HG03159 (cell line): ENCODE measurements around the gene CEACAM5.
"Not testable (repeated sequence)": the region's sequence is repeated elsewhere in the genome, so short reads cannot be mapped to it uniquely, and the experiment has no call there.

Experiments
- ATAC-seq: cut with Tn5 transposase; IDR thresholded peaks from one replicate; pipeline ENCODE4 v1.9.1; 2021; ENCODE audit warnings: mild to moderate bottlenecking, moderate library complexity; ENCODE audit not compliant: unreplicated experiment

CEACAM5 gene

DNA sequence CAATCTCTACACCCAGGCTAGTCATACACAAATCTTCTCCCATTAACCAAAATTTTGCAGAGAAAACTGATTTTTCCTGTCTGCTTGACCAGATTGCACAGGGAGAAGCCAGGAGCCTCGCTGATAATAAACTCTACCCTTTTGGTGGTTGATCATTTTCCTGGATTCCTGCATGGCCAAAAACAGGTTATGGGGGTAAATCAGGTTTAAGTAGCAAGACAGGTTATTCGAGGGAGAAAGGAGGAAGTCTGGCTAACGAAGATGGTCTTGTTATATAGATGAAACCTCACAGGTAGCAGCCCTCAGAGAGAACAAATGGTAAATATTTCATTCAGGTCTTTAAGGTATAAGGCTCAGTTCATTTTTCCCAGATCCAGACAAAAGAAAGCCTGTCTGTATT, 30.9 kb downstream of the CEACAM5 start:
- ATAC-seq, result no peak

DNA sequence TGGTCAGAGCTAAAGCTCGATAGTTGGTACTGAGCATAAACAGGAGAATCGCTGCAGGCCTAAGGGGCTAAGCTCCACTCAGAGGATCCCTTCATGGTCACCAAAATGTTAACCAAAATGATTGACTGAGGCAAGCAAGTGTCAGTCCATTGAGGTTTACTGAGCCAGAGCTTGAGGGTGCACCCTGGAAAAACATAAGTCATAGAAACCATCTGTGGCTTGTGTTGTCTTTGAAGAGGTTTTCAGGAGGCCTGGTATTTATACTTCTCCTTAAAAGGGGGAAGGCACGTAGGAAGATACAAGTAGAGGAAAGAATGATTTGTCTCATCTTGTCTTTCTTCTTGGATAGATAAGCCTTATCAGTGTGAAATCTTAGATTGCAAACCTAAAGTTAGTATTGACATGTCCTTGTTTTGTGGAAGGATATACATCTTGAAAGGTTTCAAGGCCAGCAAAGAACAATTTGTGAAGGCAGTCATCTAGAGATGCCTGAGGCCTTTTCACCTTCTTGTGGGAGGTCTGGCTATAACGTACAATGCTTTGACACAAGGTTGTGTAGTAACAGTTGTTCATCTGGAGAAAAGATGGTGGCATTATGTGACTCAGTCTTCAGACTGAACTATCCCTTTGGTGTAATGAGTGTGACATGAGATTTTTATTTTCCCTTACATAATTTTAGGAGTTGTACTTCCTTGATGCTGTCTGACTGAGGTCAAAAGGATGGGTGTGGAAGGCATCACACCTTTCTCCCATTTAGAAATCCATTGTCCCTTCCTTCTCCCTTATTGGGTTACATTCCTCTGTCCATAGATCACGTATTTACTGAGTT, 32.2 kb downstream of the CEACAM5 start:
- no peak for ATAC-seq

DNA sequence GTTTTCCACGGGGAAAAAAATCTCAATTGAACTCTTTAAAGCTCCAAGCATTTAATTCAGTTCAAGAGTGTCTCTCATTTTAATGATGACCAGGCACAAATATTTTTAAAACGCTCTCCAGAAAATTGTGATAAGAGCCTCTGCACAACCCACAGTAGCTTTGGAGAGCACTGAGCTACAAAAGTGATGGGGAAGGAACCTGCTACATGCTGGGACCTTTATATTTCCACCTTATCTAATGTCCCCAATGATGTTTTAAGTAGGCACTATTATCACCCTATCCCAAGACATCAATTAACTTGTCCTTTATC, 32.8 kb downstream of the CEACAM5 start:
- ATAC-seq, result no peak

DNA sequence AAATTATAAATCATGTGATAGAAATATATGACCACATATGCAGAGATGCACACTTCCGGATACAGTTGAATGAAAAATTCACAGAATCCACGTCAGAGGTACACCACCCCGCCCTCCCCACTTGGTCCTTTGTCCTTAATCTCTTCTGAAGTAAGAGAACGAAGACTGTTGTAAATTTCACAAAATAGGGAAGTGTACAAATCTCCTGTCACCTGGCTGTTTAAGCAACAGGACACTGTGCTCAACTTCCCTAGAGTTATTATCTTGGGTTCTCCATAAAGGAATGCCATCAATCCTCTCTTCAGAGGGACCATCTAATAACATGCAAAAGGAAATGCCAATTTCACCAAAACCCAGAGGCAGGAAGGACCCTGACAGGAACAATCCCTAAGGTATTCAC, 36.4 kb downstream of the CEACAM5 start:
- no peak for ATAC-seq

DNA sequence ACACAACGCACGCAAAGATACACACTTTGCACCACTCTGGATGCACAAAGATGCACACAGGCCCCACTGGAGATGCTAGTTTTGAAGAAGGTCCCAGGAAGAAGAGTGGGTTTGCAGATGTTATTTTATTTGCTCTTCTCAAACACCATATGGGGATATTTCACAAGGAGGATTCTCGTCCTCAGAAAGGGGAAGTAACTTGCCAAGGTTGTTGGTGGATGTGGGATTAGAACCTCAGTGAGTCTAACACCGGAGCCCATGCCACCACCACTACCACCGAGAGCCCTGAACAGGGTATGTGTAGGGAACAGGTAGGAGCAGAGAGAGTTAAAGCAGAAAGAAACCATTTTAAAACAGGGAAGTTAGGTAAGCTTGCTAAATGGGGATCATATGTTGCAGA, 37.3 kb downstream of the CEACAM5 start:
- ATAC-seq, result no peak

DNA sequence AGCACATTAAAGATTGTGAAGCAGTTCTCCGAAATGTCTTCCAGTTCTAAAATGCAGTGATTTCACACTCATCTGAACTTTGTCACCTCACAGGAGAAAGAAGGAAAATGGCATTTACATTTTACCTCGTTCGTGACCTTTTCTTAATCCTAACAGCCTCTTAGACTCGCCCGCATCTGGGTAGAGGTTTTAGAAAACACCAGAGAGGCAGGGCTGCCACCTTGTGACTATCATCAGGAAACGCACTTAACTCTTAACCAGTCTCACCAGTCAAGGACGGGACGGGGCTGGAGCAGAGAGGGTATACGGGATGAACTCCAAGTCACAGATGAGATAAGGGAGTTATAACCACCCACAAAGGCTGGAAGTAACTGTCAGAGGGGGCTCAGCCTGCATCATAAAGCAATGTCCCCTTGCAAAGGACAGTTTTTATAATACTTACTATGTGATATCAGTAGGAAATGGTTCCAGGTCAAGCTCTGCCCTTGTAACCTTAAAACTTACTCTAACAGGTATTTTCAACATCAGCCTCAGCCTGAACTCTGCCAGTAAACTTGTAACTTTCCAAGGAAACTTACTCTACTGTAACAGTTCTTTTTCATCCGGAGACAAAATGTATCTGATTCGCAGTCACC, 38.3 kb downstream of the CEACAM5 start:
- no peak for ATAC-seq

DNA sequence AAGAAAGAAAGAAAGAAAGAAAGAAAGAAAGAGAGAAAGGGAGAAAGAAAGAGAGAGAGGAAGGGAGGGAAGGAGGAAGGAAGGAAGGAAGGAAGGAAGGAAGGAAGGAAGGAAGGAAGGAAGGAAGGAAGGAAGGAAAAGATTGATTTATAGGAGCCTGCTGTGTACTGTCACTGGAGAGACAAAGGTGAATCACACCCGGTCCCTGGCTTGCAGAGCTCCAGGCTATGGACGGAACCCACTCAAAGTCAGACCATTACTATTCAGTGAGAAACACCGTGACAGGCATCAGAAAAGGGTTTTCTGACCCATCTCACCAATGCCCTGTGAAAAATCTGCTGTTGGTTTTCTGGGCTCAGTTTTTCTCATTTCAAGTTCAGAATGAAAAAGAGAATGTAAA, 39.6 kb downstream of the CEACAM5 start:
- ATAC-seq, result no peak

DNA sequence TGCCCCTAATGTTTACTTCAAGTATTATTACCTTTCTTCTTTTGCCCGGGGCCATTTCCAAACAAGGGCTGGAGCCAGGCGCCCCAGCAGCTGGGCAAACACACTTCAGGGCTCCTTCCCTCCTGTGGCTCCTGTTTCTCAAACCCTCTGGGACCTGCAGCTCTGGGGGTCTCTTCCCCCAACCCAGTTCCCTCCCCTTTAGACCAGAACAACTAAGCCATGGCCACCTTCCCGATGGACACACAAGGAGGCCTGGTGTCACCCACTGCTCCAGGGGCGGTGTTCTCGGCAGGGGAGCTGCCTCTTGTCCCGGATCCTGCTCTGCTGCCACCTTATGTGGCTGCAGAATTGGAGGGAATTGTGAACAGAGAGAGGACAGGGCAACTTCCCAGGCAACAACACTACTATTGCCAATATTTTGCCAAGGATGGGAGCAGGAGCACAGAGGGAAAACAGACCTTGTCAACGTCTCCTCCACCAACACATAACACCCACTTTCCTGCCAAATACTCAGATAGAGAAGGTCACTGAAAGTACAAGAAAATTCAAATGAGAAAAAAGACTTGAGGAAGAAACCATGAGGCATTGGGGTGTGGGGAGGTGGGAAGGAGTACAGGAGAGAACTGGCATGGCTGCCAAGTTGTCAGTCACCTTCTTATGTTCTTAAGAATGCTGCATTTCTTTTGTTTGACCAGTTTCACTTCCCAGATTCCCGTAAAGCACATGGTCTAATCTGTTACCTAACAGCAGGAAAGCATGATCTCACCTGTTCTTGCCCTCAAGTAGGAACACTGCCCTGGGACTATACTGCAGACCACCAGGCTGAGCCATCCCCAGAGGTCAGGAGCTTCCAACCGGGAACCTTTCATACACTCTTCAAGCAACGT, 42.1 kb downstream of the CEACAM5 start:
- ATAC-seq, result not testable (repeated sequence)

DNA sequence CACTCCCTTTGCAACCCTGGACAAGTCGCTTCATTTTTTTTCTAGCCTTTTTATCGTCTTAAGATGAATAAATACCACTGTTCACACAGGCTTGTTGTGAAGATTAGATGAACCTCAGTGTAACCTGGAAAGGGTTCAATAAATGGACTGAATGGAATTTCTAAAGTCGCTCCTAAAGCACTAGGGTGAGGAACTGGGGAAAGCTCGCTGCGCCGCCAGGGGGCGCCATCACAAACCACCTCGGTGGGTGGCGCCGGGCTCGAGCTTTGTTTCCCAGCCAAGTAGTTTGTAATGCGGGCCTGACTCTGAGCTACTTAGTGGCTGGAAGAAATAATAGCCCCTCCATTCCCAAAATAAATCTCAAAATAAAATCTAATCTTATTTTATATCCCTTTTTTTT, 44.7 kb downstream of the CEACAM5 start:
- no peak for ATAC-seq

DNA sequence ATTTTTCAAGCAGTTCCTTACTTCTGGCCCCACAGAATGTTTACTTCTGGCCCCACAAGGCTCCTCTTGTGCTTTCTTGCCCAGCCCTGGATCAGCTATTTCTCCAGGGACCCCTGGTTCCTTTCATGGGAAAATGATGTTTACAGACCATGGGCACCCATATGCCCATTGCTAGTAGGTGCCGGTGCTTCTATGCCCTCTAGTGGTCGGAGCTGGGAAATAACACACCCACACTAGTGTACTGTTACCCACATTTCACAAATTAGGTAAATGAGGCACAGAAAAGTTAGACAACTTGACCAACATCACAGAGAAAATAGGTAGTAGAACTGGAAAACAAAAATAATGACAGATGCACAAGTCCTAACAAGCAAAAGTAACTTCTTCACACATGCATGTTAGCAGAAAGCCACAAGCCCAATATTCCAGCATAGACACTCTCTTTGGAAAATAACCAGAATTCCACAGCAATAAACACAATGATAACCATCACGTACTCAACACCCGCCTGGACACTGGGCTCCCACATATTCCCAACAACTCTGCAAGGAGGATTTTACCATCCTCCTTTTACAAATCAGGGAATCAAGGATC, 45.6 kb downstream of the CEACAM5 start:
- no peak for ATAC-seq

DNA sequence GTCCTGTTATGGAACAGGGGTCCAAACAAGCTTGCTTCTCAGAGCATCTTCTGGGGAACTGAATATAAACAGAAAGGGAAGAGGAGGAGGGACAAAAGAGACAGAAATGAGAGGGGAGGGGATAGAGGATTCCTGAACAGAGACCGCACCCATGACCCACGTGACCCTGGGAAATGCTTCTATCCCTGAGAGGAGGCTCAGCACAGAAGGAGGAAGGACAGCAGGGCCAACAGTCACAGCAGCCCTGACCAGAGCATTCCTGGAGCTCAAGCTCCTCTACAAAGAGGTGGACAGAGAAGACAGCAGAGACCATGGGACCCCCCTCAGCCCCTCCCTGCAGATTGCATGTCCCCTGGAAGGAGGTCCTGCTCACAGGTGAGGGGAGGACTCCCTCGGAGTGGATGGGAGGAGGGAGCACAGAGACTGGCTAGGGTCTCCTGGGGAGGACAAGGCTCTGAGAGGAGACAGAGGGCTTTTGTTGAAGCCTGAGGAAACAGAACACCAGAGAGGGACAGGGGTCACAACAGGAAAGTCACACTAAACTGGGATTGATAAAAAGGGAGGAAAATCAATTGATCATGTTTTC, 47.0 kb downstream of the CEACAM5 start, which contains the start of gene CEACAM6:
CEACAM6 (plus strand) TSS at position 203 of the 586 bp plus-strand sequence; CDS start at position 312, 109 bp downstream.
- no peak for ATAC-seq

DNA sequence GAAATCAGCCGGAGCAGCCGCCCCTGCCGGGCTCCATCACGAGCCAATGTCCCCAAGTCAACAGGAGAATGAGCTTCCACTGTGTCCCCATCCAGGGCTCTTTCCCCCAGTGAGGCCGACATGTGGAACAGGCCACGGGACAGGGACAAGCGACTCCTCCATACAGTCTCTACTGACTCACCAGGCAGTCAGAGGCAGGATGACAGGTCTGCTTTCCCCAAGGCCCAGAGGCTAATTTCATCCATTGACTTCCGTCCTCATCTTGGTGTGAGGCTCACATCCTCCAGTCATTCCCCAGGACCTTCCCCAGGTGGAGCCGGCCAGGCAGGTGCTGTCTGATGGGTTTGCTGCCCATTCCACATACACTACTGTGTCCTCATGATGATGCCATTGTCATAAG, 50.4 kb downstream of the CEACAM5 start:
- no peak for ATAC-seq

DNA sequence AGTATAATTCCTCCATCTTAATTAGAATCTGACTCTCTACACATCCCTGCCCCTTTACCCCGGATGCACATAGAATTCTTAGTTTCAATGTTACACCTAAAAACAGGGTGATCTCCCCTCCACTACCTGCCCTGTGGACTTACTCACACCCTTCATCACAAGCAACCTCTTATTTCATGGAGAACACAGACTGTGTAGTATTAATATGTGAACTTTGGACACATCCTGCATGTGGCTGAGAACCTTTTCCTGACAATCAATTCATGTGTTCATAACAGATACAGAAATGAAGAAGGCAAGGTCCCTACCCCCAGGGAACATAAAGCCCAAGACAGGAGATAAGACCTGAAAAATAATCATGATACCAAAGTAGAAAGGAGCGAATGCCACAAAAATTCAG, 58.7 kb downstream of the CEACAM5 start:
- no peak for ATAC-seq

DNA sequence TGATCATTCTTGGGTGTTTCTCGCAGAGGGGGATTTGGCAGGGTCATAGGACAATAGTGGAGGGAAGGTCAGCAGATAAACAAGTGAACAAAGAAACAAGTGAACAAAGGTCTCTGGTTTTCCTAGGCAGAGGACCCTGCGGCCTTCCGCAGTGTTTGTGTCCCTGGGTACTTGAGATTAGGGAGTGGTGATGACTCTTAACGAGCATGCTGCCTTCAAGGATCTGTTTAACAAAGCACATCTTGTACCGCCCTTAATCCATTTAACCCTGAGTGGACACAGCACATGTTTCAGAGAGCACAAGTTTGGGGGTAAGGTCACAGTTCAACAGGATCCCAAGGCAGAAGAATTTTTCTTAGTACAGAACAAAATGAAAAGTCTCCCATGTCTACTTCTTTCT, 59.7 kb downstream of the CEACAM5 start:
- ATAC-seq, result not testable (repeated sequence)

DNA sequence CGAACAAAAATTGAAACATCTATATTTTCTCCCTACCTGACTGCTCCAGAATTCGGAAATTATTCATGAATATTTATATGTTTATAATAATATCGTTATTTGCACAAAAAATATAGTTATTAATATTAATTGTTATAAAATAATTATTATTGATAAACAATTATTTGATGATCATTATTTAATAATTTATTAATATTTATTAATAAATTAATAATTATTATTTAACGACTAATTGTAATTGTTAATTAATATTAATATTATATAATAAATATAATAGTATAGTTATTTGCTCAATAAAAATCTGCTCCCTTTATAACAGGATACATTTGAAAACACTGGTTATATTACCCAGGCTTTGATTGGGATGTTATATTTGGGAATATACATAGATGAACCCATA, 61.2 kb downstream of the CEACAM5 start:
- no peak for ATAC-seq

DNA sequence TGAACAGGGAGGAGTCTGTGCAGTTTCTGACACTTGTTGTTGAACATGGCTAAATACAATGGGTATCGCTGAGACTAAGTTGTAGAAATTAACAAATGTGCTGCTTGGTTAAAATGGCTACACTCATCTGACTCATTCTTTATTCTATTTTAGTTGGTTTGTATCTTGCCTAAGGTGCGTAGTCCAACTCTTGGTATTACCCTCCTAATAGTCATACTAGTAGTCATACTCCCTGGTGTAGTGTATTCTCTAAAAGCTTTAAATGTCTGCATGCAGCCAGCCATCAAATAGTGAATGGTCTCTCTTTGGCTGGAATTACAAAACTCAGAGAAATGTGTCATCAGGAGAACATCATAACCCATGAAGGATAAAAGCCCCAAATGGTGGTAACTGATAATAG, 63.0 kb downstream of the CEACAM5 start:
- no peak for ATAC-seq

DNA sequence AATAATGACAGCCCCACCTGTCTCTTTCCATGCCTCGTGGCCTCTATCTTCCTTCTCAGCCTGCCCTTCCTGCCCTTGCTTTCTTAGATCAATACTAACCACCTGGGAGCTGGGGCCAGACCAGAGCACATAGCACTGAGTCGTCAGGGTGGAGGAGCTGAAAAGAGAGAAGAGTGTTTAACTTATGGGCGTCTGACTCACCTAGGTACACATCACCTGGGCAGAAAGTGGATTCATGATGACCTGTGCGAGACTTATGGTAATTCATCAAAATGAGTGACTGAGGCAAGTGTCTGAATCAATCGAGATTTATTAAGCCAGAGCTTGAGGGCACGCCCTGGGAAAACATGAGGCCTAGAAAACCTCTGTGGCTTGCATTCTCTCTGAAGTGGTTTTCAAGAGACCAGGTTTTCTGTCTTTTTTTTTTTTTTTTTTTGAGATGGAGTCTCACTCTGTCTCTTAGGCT, 66.1 kb downstream of the CEACAM5 start:
- no peak for ATAC-seq

DNA sequence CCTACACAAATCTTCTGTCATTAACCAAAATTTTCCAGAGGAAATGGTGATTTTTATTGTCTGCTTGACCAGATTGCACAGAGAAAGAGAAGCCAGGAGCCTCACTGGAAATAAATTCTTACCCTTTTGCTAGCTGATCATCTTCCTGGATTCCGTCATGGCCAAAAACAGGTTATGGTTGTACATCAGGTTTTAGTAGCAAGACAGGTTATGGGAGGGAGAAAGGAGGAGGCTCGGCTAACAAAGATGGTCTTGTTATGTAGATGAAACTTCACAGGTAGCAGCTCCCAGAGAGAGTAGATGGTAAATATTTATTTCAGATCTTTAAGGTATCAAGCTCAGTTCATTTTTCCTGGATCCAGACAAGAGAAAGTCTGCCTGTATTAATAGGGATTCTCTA, 68.3 kb downstream of the CEACAM5 start:
- ATAC-seq, result no peak
